ENCODE results near the gene SLC39A9. TPM values are rescaled to one million over a fixed set of nuclear protein-coding genes. Genes with fewer than 3 reads are reported as not detected.
A peak's percentile ranks its signal among the peaks of the same experiment; 100 is the strongest.
"Not testable (repeated sequence)": the region's sequence is repeated elsewhere in the genome, so short reads cannot be mapped to it uniquely, and the experiment has no call there.

The SLC39A9 gene
- total and polyA plus RNA-seq, 2 experiments from 2014 or later: 17.7 to 48.1 TPM

DNA sequence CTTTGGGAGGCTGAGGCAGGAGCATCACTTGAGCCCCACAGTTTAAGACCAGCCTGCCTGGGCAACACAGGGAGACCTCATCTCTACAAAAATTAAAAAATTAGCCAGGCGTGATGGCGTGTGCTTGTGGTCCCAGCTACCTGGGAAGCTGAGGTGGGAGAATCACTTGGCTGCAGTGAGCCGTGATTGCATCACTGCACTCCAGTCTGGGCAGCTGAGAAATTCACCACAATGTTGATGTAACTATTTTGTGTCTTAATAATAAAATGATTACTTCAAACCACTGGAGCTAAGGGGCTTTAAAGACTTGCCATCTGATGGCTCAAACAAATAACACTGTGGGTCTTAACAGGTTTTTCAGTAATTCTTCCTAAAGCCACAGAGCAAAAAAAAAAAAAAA, 11.2 kb upstream of the SLC39A9 start (continued):
- no peak for TF ChIP-seq EZH2 (IDR thresholded peaks at IDR 0.05; ENCODE audit: low read depth, unreplicated experiment)
- no peak for TF ChIP-seq NANOG (IDR thresholded peaks at IDR 0.05; ENCODE audit: borderline replicate concordance)
- TF ChIP-seq CREB1 (CRISPR knock-in tag; IDR thresholded peaks at IDR 0.05; ENCODE audit: low read depth): no peak
- no peak for TF ChIP-seq STAT1 (IDR thresholded peaks at IDR 0.05; ENCODE audit: unreplicated experiment)
- TF ChIP-seq, protein P1, sequence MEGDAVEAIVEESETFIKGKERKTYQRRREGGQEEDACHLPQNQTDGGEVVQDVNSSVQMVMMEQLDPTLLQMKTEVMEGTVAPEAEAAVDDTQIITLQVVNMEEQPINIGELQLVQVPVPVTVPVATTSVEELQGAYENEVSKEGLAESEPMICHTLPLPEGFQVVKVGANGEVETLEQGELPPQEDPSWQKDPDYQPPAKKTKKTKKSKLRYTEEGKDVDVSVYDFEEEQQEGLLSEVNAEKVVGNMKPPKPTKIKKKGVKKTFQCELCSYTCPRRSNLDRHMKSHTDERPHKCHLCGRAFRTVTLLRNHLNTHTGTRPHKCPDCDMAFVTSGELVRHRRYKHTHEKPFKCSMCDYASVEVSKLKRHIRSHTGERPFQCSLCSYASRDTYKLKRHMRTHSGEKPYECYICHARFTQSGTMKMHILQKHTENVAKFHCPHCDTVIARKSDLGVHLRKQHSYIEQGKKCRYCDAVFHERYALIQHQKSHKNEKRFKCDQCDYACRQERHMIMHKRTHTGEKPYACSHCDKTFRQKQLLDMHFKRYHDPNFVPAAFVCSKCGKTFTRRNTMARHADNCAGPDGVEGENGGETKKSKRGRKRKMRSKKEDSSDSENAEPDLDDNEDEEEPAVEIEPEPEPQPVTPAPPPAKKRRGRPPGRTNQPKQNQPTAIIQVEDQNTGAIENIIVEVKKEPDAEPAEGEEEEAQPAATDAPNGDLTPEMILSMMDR (conservative IDR thresholded peaks at IDR 0.05; ENCODE audit: low read depth in 2 of 2): no peak

DNA sequence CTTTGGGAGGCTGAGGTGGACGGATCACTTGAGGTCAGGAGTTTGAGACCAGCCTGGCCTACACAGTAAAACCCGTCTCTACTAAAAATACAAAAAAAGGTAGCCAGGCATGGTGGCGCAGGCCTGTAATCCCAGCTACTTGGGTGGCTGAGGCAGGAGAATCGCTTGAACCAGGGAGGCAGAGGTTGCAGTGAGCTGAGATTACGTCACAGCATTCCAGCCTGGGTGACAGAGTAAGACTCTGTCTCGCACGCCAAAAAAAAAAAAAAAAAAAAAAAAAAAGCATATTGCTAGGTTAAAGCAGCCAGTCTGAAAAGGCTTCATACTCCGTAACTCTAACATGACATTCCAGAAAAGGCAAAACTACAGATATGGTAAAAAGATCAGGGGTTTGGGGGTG, 7.1 kb upstream of the SLC39A9 start:
- H3K27me3 ChIP-seq (ENCODE audit: insufficient read depth); H3F3A ChIP-seq (replicated peaks; ENCODE audit: low read depth); H3K27me3 Mint-ChIP-seq (ENCODE audit: insufficient read depth, low read depth, poor library complexity); H3K4me3 ChIP-seq; H3K4me1 ChIP-seq (ENCODE audit: insufficient read depth); H3K9me2 ChIP-seq (ENCODE audit: insufficient read depth); H3K9me3 Mint-ChIP-seq; ATAC-seq; H2AFZ ChIP-seq; H3K27ac ChIP-seq (ENCODE audit: low read depth); DNase-seq (ENCODE audit: low spot score): not testable (repeated sequence)
- Mint-ChIP-seq H3K4me1 (peaks cover 16% of the 10 kb centered on the region), H3K27ac (0 out of 2 replicates have a peak overlapping the region, but pooled peaks have one; percentile 53), H3K36me3 (ENCODE audit: low read depth) (peaks cover 94% of the 10 kb centered on the region), H3K4me3 (peak overlapping the region; percentile 7; the same call in 2 of the 3 replicates)
- H3K4me2 ChIP-seq: 0 out of 2 replicates have a peak overlapping the region, but pooled peaks have one; percentile 39
- H4K20me1 ChIP-seq (replicated peaks; ENCODE audit: insufficient read depth): peaks cover 82% of the 10 kb centered on the region
- H3K79me2 ChIP-seq (replicated peaks; ENCODE audit: insufficient read depth): peaks cover 100% of the 10 kb centered on the region
- H3K36me3 ChIP-seq (ENCODE audit: insufficient read depth): peaks cover 64% of the 10 kb centered on the region

DNA sequence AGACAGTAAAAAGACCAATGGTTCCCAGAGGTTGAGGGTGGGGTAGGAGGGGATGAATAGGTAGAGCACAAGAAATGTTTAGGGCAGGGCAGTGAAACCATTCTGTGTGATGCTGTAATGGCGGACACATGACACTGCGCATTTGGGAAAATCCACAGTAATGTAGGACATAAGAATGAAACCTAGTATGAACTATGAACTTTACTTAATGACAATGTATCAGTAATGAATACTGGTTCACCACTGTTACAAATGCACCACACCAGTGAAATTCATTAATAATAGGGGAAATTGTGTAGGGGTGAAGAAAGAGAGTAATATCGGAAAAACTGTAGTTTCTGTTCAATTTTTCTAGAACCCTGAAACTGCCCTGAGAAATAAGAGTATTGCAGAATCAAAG, 6.0 kb upstream of the SLC39A9 start:
- Mint-ChIP-seq H3K36me3 (ENCODE audit: low read depth) (peaks cover 93% of the 10 kb centered on the region), H3K4me1 (peaks cover 20% of the 10 kb centered on the region), H3K27me3 (ENCODE audit: insufficient read depth, low read depth, poor library complexity) (no peaks in the 10 kb centered on the region), H3K9me3 (no peaks in the 10 kb centered on the region), H3K27ac (peak overlapping the region; percentile 66; the same call in 1 of the 2 replicates), H3K4me3 (no peak overlapping the region)
- Histone ChIP-seq H3K27ac (ENCODE audit: low read depth) (no peak overlapping the region), H4K20me1 (replicated peaks; ENCODE audit: insufficient read depth) (peaks cover 80% of the 10 kb centered on the region), H3F3A (replicated peaks; ENCODE audit: low read depth) (0 out of 2 replicates have a peak, but pooled peaks cover 4% of the 10 kb centered on the region), H2AFZ (no peak overlapping the region), H3K4me1 (ENCODE audit: insufficient read depth) (peaks cover 12% of the 10 kb centered on the region), H3K4me3 (no peak overlapping the region), H3K9me2 (ENCODE audit: insufficient read depth) (no peaks in the 10 kb centered on the region), H3K36me3 (ENCODE audit: insufficient read depth) (peaks cover 54% of the 10 kb centered on the region), H3K79me2 (replicated peaks; ENCODE audit: insufficient read depth) (peaks cover 100% of the 10 kb centered on the region), H3K4me2 (no peak overlapping the region), H3K27me3 (ENCODE audit: insufficient read depth) (no peaks in the 10 kb centered on the region)
- ATAC-seq (no peak), DNase-seq (ENCODE audit: low spot score) (no peak)
- TF ChIP-seq, protein P2, sequence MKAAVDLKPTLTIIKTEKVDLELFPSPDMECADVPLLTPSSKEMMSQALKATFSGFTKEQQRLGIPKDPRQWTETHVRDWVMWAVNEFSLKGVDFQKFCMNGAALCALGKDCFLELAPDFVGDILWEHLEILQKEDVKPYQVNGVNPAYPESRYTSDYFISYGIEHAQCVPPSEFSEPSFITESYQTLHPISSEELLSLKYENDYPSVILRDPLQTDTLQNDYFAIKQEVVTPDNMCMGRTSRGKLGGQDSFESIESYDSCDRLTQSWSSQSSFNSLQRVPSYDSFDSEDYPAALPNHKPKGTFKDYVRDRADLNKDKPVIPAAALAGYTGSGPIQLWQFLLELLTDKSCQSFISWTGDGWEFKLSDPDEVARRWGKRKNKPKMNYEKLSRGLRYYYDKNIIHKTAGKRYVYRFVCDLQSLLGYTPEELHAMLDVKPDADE (IDR thresholded peaks at IDR 0.05): no peak
- TF ChIP-seq EZH2 (IDR thresholded peaks at IDR 0.05; ENCODE audit: low read depth, unreplicated experiment) (no peak), ZNF114 (CRISPR knock-in tag; IDR thresholded peaks at IDR 0.05) (no peak), POLR2AphosphoS5 (IDR thresholded peaks at IDR 0.05; ENCODE audit: low read depth) (no peak), EZH2phosphoT487 (IDR thresholded peaks at IDR 0.05; ENCODE audit: unreplicated experiment) (no peak), JUNB (IDR thresholded peaks at IDR 0.05; ENCODE audit: unreplicated experiment) (no peak), STAT1 (IDR thresholded peaks at IDR 0.05; ENCODE audit: unreplicated experiment) (no peak), ZNF331 (CRISPR knock-in tag; IDR thresholded peaks at IDR 0.05; ENCODE audit: low read depth) (no peak), CREB1 (CRISPR knock-in tag; IDR thresholded peaks at IDR 0.05; ENCODE audit: low read depth) (no peak)
- TF ChIP-seq, protein P1 (conservative IDR thresholded peaks at IDR 0.05; ENCODE audit: low read depth in 2 of 2): no peak
- TF ChIP-seq, protein P3, sequence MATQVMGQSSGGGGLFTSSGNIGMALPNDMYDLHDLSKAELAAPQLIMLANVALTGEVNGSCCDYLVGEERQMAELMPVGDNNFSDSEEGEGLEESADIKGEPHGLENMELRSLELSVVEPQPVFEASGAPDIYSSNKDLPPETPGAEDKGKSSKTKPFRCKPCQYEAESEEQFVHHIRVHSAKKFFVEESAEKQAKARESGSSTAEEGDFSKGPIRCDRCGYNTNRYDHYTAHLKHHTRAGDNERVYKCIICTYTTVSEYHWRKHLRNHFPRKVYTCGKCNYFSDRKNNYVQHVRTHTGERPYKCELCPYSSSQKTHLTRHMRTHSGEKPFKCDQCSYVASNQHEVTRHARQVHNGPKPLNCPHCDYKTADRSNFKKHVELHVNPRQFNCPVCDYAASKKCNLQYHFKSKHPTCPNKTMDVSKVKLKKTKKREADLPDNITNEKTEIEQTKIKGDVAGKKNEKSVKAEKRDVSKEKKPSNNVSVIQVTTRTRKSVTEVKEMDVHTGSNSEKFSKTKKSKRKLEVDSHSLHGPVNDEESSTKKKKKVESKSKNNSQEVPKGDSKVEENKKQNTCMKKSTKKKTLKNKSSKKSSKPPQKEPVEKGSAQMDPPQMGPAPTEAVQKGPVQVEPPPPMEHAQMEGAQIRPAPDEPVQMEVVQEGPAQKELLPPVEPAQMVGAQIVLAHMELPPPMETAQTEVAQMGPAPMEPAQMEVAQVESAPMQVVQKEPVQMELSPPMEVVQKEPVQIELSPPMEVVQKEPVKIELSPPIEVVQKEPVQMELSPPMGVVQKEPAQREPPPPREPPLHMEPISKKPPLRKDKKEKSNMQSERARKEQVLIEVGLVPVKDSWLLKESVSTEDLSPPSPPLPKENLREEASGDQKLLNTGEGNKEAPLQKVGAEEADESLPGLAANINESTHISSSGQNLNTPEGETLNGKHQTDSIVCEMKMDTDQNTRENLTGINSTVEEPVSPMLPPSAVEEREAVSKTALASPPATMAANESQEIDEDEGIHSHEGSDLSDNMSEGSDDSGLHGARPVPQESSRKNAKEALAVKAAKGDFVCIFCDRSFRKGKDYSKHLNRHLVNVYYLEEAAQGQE (IDR thresholded peaks at IDR 0.05; ENCODE audit: unreplicated experiment): no peak

Measured in GM23338 (cell line).